Sigmoid colon (tissue), 7 donors: ENCODE data around the gene INF2. TPM values are rescaled to one million over a fixed set of nuclear protein-coding genes. Genes with fewer than 3 reads are reported as not detected.

Source experiments
- DNase-seq: peaks from one replicate; pipeline ENCODE4 v3.0.0-alpha.2; 2019
- H3K27ac ChIP-seq, 4 donors: fragments of 200-600 bp; sonication (generic); one replicate each; pipeline ENCODE4 v1.5.1; 2016 to 2019; ENCODE audit warnings: mild to moderate bottlenecking in 1 of 4
- H3K27me3 ChIP-seq, 3 donors: fragments of 200-600 bp; sonication (generic); one replicate each; pipeline ENCODE4 v1.5.1; 2019; ENCODE audit warnings: mild to moderate bottlenecking in 1 of 3
- H3K36me3 ChIP-seq, 4 donors: fragments of 200-600 bp; sonication (generic); one replicate each; pipeline ENCODE4 v1.5.1; 2016 to 2019
- H3K4me1 ChIP-seq, 4 donors: fragments of 200-600 bp; sonication (generic); one replicate each; pipeline ENCODE4 v1.5.1; 2017 to 2019
- H3K4me3 ChIP-seq, 4 donors: fragments of 200-600 bp; sonication (generic); one replicate each; pipeline ENCODE4 v1.5.1; 2017 to 2019; ENCODE audit warnings: mild to moderate bottlenecking in 2 of 4, moderate library complexity in 1 of 4
- H3K9me3 ChIP-seq, 4 donors: fragments of 200-600 bp in 3 of 4; sonication (generic) in 3 of 4; one replicate each; pipeline versions ENCODE4 v1.5.1 to v1.6.1; 2013 to 2019
- CTCF ChIP-seq, 4 experiments: fragments of 450-650 bp in 3 of 4; fragments of 200-600 bp in 1 of 4; IDR thresholded peaks; one replicate each; pipeline ENCODE4 v1.5.1; 2016 to 2019; ENCODE audit warnings: antibody characterized with exemption in 4 of 4, mild to moderate bottlenecking in 3 of 4, moderate library complexity in 2 of 4
- EP300 ChIP-seq, 4 donors: sonication (generic); formaldehyde crosslinking; IDR thresholded peaks; one replicate each; pipeline ENCODE4 v1.6.1; 2017; ENCODE audit warnings: antibody characterized with exemption in 4 of 4
- POLR2A ChIP-seq, 2 donors: fragments of 450-650 bp; IDR thresholded peaks; one replicate each; pipeline ENCODE4 v1.6.1; 2016; ENCODE audit warnings: antibody characterized with exemption in 2 of 2, mild to moderate bottlenecking in 2 of 2, moderate library complexity in 2 of 2
- POLR2AphosphoS5 ChIP-seq, 4 donors: sonication (generic); formaldehyde crosslinking; IDR thresholded peaks; one replicate each; pipeline ENCODE4 v1.6.1; 2017; ENCODE audit warnings: antibody characterized with exemption in 4 of 4
- WGBS, 2 donors: extraction: QIAGEN DNeasy Blood & Tissue Kit; methylation state at CpG; one replicate each; pipeline ENCODE4 v1.1.7; 2013; 5-methylcytosine and 5-hydroxymethylcytosine counted together
- intact Hi-C: fragments of 100-400 bp; cut with DNase I; formaldehyde crosslinking; loops from one replicate; pipeline ENCODE4 v1.15.1; 2023
- polyA plus RNA-seq, 3 donors: library from polyadenylated mRNA; stranded (reverse); fragments of 200-250 nt; gene quantifications; one replicate each; pipeline ENCODE4 v1.2.3, GENCODE V29; 2013
- total RNA-seq, 4 donors: library from RNA; depleted of rRNA; stranded (reverse); fragments of >200 nt; gene quantifications; one replicate each; pipeline ENCODE4 v1.1.0, GENCODE V29; 2016
- donor health status: healthy with polysubstance abuse.
- donor health status: Bipolar disorder and iron deficiency.
- donor health status: healthy.

Gene INF2
- total and polyA plus RNA-seq, 7 donors: 26.3 to 169 (median 67.0) TPM

DNA sequence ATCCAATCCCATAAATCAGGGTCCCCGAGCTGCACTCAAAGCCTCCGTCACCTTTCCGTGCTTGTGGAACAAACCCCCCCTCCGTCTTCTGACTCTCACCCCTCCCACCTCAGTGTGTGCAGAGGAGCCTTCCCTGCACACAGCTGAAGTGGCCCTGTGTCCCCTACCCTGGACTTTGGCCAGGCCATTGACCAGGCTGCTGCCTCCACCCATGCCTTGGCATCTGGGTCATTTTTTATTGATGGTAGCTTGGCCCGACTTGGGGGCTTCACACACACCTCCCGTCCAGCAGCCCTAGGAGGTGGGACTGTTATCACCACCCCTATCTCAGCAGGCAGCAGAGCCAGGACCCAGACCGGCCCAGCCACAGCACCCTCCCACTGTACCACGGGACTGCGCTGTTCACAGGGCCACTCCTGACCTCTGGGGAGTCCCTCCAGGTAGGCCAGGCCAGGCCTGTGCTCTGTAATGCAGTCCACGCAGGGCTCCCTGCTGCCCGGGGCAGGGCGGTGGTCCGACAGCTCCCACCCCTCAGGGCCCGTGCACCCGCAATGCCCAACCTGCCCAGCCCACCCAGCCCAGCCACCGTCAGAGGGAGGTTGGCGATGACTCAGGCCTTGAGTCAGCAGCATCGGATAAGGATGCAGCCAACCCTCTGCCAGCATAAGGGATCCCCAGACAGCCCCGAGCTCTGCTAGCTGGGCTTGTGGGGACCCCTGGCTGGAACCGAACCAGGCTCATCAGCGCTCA is 9.2 kb upstream of the INF2 start:
- peak; percentile 79 for DNase-seq
- intact Hi-C loops: no loop called here
- no peaks in the 10 kb centered on the region for H3K36me3 ChIP-seq
- H3K4me3 ChIP-seq: no peak overlapping the region
- H3K27me3 ChIP-seq: no peaks in the 10 kb centered on the region
- H3K4me1 ChIP-seq: peaks cover 0 to 65% (median 59%) of the 10 kb centered on the region in 4 donors
- TF ChIP-seq POLR2A (IDR thresholded peaks at IDR 0.05): no peak
- no peak for TF ChIP-seq CTCF (IDR thresholded peaks at IDR 0.05)
- no peak for TF ChIP-seq EP300 (IDR thresholded peaks at IDR 0.05)
- no peak for TF ChIP-seq POLR2AphosphoS5 (IDR thresholded peaks at IDR 0.05)
- WGBS, 2 donors: 54 to 73% methylated on average over 21 of the region's 21 CpGs
- no peaks in the 10 kb centered on the region for H3K9me3 ChIP-seq
- H3K27ac ChIP-seq: peak overlapping the region; percentile 77 to 89 (median 86)

GRCh38 chr14:104680806-104681688 is 8.4 kb upstream of the INF2 start:
- 29 to 53% methylated on average over 26 of the region's 26 CpGs for WGBS, 2 donors
- no peak for TF ChIP-seq CTCF (IDR thresholded peaks at IDR 0.05)
- peak in 1 of 2 donors; percentile 22 for TF ChIP-seq POLR2A (IDR thresholded peaks at IDR 0.05)
- TF ChIP-seq EP300 (IDR thresholded peaks at IDR 0.05): peak in 1 of 4 donors; percentile 63
- peak in 2 of 4 donors; percentile 40 to 42 for TF ChIP-seq POLR2AphosphoS5 (IDR thresholded peaks at IDR 0.05)
- H3K4me1 ChIP-seq: peaks cover 0 to 65% (median 59%) of the 10 kb centered on the region in 4 donors

DNA sequence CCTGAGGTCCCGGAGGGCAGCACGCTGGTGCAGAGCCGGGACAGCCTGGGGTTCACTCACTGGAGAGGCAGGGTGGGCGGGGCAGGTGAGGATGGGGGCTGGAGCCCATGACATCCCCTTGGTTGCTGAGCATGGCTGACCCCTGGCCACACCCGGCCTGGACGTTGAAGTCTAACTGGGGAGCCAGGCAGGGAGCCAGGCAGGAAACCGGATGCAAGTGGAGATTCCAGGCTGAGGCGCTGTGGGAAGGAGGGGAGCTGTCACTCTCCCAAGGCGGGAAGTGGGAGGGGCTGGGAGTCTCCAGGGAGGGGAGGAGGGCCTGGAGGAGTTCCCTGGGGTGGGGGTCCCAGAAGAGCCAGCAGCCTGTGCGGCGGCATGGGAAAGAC is 7.7 kb upstream of the INF2 start:
- Histone ChIP-seq H3K36me3 (no peaks in the 10 kb centered on the region), H3K27ac (peak overlapping the region; percentile 77 to 89 (median 86)), H3K27me3 (no peaks in the 10 kb centered on the region), H3K4me1 (peaks cover 0 to 65% (median 58%) of the 10 kb centered on the region in 4 donors), H3K4me3 (peak overlapping the region in 3 of 4 donors; percentile 16 to 36 (median 31)), H3K9me3 (no peaks in the 10 kb centered on the region)
- intact Hi-C loops: no loop called here
- TF ChIP-seq POLR2AphosphoS5 (IDR thresholded peaks at IDR 0.05) (peak in 3 of 4 donors; percentile 57 to 68 (median 61)), CTCF (IDR thresholded peaks at IDR 0.05) (no peak), EP300 (IDR thresholded peaks at IDR 0.05) (peak in 1 of 4 donors; percentile 15), POLR2A (IDR thresholded peaks at IDR 0.05) (no peak)
- DNase-seq: peak; percentile 96
- WGBS, 2 donors: 14 to 47% methylated on average over 11 of the region's 11 CpGs

More at GRCh38 chr14:104680806-104681688, 8.4 kb upstream of the INF2 start:
- DNase-seq: peak; percentile 89
- intact Hi-C loops: no loop called here
- Histone ChIP-seq H3K9me3 (no peaks in the 10 kb centered on the region), H3K27ac (peak overlapping the region; percentile 77 to 89 (median 86)), H3K36me3 (no peaks in the 10 kb centered on the region), H3K4me3 (peak overlapping the region in 3 of 4 donors; percentile 16 to 36 (median 31)), H3K27me3 (no peaks in the 10 kb centered on the region)

- H3K36me3 ChIP-seq: no peaks in the 10 kb centered on the region
- no peaks in the 10 kb centered on the region for H3K27me3 ChIP-seq
- TF ChIP-seq POLR2AphosphoS5 (IDR thresholded peaks at IDR 0.05): no peak
- no peak for TF ChIP-seq CTCF (IDR thresholded peaks at IDR 0.05)
- no peak for TF ChIP-seq EP300 (IDR thresholded peaks at IDR 0.05)
- TF ChIP-seq POLR2A (IDR thresholded peaks at IDR 0.05): no peak
- peak overlapping the region; percentile 77 to 89 (median 86) for H3K27ac ChIP-seq
- peaks cover 0 to 60% (median 55%) of the 10 kb centered on the region in 4 donors for H3K4me1 ChIP-seq
- 37 to 64% methylated on average over 12 of the region's 12 CpGs for WGBS, 2 donors
- H3K4me3 ChIP-seq: peak overlapping the region in 3 of 4 donors; percentile 16 to 36 (median 31)
- intact Hi-C loops: no loop called here
- peak; percentile 62 for DNase-seq
- no peaks in the 10 kb centered on the region for H3K9me3 ChIP-seq
Measured at GRCh38 chr14:104682107-104682593, 7.3 kb upstream of the INF2 start.
